K562 (cell line): ENCODE data around the gene SLC9A1.

ENCODE experiments used
- EZH2 ChIP-seq: IDR thresholded peaks from 2 replicates; pipeline ENCODE4 v1.6.1; 2012; ENCODE audit warnings: low read depth, mild to moderate bottlenecking, inconsistent platforms, low read length, borderline replicate concordance
- TBP ChIP-seq: optimal IDR thresholded peaks from 2 replicates; pipeline ENCODE3; 2011; ENCODE audit warnings: low read depth, low read length, improper control_type of control experiment
- ZFX ChIP-seq: sonication (generic); formaldehyde crosslinking; IDR thresholded peaks from 2 replicates; pipeline ENCODE4 v1.8.0; 2022; ENCODE audit warnings: mild to moderate bottlenecking, missing genetic modification reagents, moderate library complexity
- ZNF277 ChIP-seq: fragments of 250-450 bp; sonication (Bioruptor Pico); IDR thresholded peaks from 2 replicates; pipeline ENCODE4 v1.8.0; 2022; ENCODE audit warnings: inconsistent platforms, mild to moderate bottlenecking, moderate library complexity, borderline replicate concordance
- TF ChIP-seq, protein P1 (sequence below), 2 experiments: fragments of 450-650 bp in 1 of 2; IDR thresholded peaks; 2 replicates each; pipeline ENCODE4 v1.6.1; 2011 to 2017; ENCODE audit warnings: low read depth in 2 of 2, antibody characterized with exemption in 1 of 2, borderline replicate concordance in 1 of 2, low read length in 1 of 2, mild to moderate bottlenecking in 1 of 2, mixed read lengths in 1 of 2; ENCODE audit not compliant: control insufficient read depth in 1 of 2

DNA sequence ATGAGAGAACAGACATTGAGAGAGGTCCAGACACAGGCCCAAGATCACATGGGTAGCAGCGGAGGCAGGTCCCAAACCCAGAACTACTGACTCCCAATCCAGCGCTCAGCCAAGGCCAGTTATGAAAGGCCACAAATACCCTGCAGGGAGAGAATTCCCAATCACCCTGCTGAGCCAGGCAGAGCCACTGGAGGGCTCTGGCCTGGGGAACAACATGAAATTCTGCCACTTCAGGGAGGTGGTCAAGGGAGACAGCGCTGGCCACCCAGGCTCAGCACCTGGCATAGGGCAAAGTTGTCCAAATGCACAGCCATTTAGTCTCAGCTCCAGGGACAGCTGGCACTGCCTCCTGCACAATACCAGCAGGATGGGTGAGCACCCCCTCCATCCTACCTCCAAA is 27.5 kb downstream of the SLC9A1 start:
- TF ChIP-seq, protein P1, sequence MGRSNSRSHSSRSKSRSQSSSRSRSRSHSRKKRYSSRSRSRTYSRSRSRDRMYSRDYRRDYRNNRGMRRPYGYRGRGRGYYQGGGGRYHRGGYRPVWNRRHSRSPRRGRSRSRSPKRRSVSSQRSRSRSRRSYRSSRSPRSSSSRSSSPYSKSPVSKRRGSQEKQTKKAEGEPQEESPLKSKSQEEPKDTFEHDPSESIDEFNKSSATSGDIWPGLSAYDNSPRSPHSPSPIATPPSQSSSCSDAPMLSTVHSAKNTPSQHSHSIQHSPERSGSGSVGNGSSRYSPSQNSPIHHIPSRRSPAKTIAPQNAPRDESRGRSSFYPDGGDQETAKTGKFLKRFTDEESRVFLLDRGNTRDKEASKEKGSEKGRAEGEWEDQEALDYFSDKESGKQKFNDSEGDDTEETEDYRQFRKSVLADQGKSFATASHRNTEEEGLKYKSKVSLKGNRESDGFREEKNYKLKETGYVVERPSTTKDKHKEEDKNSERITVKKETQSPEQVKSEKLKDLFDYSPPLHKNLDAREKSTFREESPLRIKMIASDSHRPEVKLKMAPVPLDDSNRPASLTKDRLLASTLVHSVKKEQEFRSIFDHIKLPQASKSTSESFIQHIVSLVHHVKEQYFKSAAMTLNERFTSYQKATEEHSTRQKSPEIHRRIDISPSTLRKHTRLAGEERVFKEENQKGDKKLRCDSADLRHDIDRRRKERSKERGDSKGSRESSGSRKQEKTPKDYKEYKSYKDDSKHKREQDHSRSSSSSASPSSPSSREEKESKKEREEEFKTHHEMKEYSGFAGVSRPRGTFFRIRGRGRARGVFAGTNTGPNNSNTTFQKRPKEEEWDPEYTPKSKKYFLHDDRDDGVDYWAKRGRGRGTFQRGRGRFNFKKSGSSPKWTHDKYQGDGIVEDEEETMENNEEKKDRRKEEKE (IDR thresholded peaks at IDR 0.05; ENCODE audit: borderline replicate concordance in 1 of 2, control insufficient read depth in 1 of 2, low read depth in 2 of 2, low read length in 1 of 2) = no peak
- no peak for TF ChIP-seq ZFX (CRISPR knock-in tag)
- TF ChIP-seq TBP = no peak
- no peak for TF ChIP-seq EZH2
- TF ChIP-seq ZNF277 = no peak
